ENCODE data around the gene ZNF460. TPM values are rescaled to one million over a fixed set of nuclear protein-coding genes. Genes with fewer than 3 reads are reported as not detected.

ZNF460 gene
- total and polyA plus RNA-seq, 2 of the 4 experiments (the other 2 are of a cell fraction), result 3.6 to 55.2 TPM

DNA sequence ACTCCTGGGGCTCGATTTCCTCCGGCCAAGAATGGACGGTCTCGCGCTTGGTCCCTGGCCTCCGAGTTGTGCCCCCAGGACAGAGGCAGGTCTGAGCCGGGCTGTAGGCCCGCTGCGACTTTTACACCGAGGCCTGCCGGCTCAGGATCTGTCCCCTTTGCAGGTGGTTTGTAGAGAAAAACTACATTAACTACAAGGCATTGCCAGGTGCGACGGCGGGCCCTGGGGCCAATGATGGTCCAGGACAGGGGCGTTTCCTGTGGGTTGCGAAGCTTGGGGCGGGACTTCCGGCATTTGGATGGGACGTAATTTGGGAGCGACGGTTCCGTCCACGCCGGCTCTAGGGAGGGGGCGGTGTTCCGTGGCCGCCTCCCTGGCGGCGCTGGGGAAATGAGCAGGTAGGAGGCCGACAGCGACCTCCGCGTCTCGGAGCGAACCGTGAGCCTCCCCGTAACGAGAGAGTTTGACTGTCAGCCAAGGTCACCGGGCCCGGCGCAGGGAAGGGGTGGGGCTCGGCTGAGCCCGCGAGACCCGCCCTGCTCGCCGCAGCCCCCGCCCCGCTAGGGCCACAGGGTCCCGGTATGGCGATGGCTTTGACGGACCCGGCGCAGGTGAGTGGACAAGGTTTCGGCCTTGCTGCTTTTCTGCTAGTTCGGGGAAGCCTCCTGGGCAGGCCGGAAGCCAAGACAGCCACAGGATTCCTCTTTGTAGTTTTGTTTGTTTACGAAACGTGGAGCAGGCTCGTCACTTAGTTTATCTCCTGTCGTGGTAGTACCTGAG is 39.8 kb upstream of the ZNF460 start, which contains the start of gene ZNF805 (continued):
- TF ChIP-seq, protein P1, sequence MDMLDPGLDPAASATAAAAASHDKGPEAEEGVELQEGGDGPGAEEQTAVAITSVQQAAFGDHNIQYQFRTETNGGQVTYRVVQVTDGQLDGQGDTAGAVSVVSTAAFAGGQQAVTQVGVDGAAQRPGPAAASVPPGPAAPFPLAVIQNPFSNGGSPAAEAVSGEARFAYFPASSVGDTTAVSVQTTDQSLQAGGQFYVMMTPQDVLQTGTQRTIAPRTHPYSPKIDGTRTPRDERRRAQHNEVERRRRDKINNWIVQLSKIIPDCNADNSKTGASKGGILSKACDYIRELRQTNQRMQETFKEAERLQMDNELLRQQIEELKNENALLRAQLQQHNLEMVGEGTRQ (IDR thresholded peaks at IDR 0.05; ENCODE audit: low read depth, low read length), result no peak

DNA sequence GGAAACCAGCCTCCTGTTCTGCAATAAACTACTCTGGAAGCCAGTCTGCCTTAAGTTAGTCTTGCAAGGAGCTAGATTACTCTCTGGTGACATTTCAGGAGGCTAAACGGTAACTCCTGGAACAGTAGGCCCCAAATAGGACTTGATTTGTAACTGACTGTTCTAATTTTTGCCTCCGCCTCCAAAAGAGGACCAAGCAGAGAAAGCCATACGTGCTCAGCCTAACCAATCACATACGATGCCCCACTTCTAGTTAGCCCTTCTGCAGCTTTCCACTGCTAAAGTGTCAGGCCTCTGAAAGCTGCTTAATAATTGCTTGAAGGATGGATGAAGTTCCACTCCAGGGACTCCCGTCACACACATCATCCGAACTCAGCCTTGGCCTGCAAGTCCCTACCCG is 39.1 kb upstream of the ZNF460 start:
- Histone ChIP-seq H4K5ac (ENCODE audit: low read depth, low read length) (peak overlapping the region; percentile 87), H3K18ac (ENCODE audit: low read depth, low read length) (peak overlapping the region; percentile 58; the same call in 1 of the 2 replicates), H3K9me3 (ENCODE audit: control insufficient read depth, insufficient read depth, low read length) (no peaks in the 10 kb centered on the region), H4K91ac (ENCODE audit: insufficient read depth, low read depth, low read length) (peak overlapping the region; percentile 80; the same call in 1 of the 2 replicates), H3K14ac (replicated peaks; ENCODE audit: low read depth, low read length) (peak overlapping the region; percentile 88), H4K20me1 (ENCODE audit: insufficient read depth, low read length) (peaks cover 6% of the 10 kb centered on the region; the same call in 1 of the 2 replicates), H3K27me3 (ENCODE audit: control insufficient read depth, insufficient read depth, low read length) (no peaks in the 10 kb centered on the region), H2BK15ac (ENCODE audit: low read depth, low read length) (no peak overlapping the region), H2BK20ac (ENCODE audit: low read depth, low read length) (no peak overlapping the region), H3K4me2 (ENCODE audit: low read depth, low read length) (peak overlapping the region; percentile 98), H2AK5ac (ENCODE audit: low read depth, low read length) (peak overlapping the region; percentile 51), H4K8ac (ENCODE audit: low read depth in 2 of 2, low read length in 2 of 2) (peak overlapping the region; percentile 91 to 98), H3K4ac (ENCODE audit: low read depth, low read length) (peak overlapping the region; percentile 86), H3K36me3 (ENCODE audit: control insufficient read depth, insufficient read depth, low read length) (peaks cover 17% of the 10 kb centered on the region), H2AFZ (replicated peaks; ENCODE audit: low read length, poor library complexity) (peak overlapping the region; percentile 100), H2BK5ac (ENCODE audit: low read depth, low read length, poor library complexity, severe bottlenecking) (peak overlapping the region; percentile 88), H3K23ac (ENCODE audit: low read depth, low read length) (peak overlapping the region; percentile 74), H3K56ac (ENCODE audit: extremely low read depth, insufficient read depth, low read length) (peak overlapping the region; percentile 81), H3K79me1 (ENCODE audit: low read depth in 1 of 2, low read length in 2 of 2) (peaks cover 25 to 50% of the 10 kb centered on the region in 2 experiments), H3K4me3 (ENCODE audit: insufficient read depth, low read depth, low read length) (peak overlapping the region; percentile 95), H3K9ac (ENCODE audit: low read depth, low read length) (peak overlapping the region; percentile 93), H3K27ac (ENCODE audit: insufficient read depth, low read length) (peak overlapping the region; percentile 91), H2BK120ac (ENCODE audit: low read depth, low read length) (no peak overlapping the region), H2AK9ac (replicated peaks; ENCODE audit: low read depth, low read length, poor library complexity) (peak overlapping the region; percentile 96), H3K9me1 (ENCODE audit: insufficient read depth, low read length) (peaks cover 12% of the 10 kb centered on the region), H3K4me1 (ENCODE audit: control insufficient read depth, insufficient read depth, low read length) (peaks cover 7% of the 10 kb centered on the region)
- dilution Hi-C loops (cut with HindIII; ENCODE audit: low sequenced_read_pairs, unreplicated experiment), result no loop called here
- TF ChIP-seq SMC3 (IDR thresholded peaks at IDR 0.05; ENCODE audit: low read depth, low read length) (no peak), CHD1 (IDR thresholded peaks at IDR 0.05; ENCODE audit: low read depth, low read length) (no peak), ELK1 (IDR thresholded peaks at IDR 0.05; ENCODE audit: borderline replicate concordance, low read depth, low read length) (no peak), MAZ (IDR thresholded peaks at IDR 0.05; ENCODE audit: borderline replicate concordance, low read depth, low read length) (no peak), POLR2A (IDR thresholded peaks at IDR 0.05; ENCODE audit: low read depth, low read length) (no peak), BHLHE40 (IDR thresholded peaks at IDR 0.05; ENCODE audit: low read depth, low read length) (no peak), MAFK (IDR thresholded peaks at IDR 0.05; ENCODE audit: low read depth, low read length) (no peak), NFE2L2 (IDR thresholded peaks at IDR 0.05; ENCODE audit: low read depth, low read length) (no peak)
- TF ChIP-seq, protein P1 (IDR thresholded peaks at IDR 0.05; ENCODE audit: low read depth, low read length), result no peak
- TSS peak; percentile 58 for BruUV-seq (replicated peaks)
- no CpG with 5 or more reads among the region's 7 CpGs for WGBS, 2 experiments (ENCODE audit: extremely low coverage in 2 of 2, insufficient read length in 1 of 2)
- CTCF ChIA-PET, result no interaction called here
- in situ Hi-C loops (cut with MboI; ENCODE audit: low sequenced_read_pairs), result no loop called here
- ATAC-seq (ENCODE audit: low read depth), result peak; percentile 6
- POLR2A ChIA-PET (ENCODE audit: unreplicated experiment), result no interaction called here
- intact Hi-C loops (cut with micrococcal nuclease), result loop anchor here (2.0 kb wide), 1 partner anchor 50 kb away; the partner anchor contains the start of gene ZNF264
- DNase-seq, result peak; percentile 37

Data from IMR-90 (cell line).